EL (cell line): ENCODE results near the gene FAM186B.
"Not testable (repeated sequence)": the region's sequence is repeated elsewhere in the genome, so short reads cannot be mapped to it uniquely, and the experiment has no call there.

Experiments used
- DNase-seq: peaks from one replicate; pipeline ENCODE4 v3.0.0-alpha.2; 2016

The FAM186B gene

DNA sequence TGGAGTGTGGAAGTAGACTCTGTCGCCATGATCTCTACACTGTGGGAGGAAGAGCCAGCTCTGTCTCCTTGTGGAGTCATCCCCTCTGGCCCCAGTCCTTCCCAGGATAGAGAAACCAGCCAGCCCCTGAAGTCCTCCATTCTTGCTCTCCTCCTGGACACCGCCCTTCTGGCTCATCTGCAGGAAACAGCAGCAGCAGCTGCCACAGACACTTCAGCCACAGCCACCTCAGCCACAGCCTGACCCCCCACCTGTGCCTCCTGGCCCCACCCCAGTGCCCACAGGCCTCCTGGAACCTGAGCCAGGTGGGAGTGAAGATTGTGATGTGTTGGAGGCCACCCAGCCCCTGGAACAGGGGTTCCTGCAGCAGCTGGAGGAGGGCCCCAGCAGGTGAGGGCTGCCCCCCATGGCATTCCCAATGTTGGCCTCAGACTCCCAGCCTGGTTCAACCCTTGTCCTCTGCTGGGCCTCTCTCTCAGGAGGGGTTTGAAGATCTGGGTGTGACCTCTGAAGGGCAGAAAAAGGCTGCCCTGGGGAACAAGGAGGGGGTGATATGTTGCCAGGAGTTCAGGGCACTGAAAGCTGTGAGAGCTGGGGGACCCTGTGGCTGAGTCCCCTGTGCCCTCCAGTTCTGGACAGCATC is 28.4 kb upstream of the FAM186B start:
- DNase-seq = no peak

DNA sequence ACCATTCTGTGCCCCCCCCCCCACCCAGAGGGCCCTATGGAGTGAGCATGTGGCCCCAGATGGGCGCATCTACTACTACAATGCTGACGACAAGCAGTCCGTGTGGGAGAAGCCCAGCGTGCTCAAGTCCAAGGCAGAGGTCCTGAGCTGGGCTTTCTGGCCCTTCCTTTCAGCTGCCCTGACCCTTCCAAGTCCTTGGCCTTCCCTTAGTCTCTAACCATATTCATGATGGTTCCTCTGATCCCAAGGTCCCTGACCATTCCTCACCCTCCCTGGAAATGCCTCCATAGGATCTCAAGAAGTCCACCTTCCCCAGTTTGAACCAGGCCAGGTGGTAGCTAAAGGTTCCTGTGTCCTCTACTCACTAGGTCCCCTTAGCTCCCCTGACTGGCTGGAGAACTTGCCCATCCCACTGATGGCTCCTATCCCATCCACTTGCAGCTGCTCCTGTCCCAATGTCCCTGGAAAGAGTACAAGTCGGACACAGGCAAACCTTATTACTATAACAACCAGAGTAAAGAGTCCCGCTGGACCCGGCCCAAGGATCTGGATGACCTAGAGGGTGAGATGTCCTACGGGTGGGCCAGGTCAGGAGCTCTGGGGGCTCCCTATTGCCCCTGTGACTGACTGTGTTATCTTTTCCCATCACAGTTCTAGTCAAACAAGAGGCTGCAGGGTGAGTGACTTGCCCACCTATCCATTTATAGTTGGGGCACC is 27.7 kb upstream of the FAM186B start:
- no peak for DNase-seq

- DNase-seq = no peak
Measured at GRCh38 chr12:49632401-49632800, 27.0 kb upstream of the FAM186B start.

DNA sequence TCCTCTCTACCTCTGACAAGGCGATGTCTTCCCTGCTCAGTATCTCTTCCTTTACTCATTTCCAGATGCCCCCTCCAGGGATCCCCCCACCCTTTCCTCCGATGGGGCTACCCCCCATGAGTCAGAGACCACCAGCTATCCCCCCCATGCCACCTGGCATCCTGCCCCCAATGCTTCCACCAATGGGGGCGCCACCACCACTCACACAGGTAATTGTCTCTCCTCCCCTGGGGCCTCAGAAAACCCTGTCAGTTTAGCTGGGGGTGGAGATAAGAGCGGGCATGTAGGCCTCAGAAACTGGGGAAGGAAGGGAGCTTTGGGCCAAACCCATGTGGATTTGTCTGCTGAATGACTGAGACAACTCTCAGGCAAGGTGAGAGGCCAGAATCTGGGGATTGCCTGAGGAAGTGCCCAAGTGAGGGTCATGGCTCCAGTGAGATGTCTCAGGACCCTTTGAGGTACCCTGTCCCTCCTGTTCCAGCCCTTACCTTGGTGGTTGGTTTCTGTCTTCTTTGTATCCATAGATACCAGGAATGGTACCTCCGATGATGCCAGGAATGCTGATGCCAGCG is 26.0 kb upstream of the FAM186B start:
- DNase-seq = no peak

DNA sequence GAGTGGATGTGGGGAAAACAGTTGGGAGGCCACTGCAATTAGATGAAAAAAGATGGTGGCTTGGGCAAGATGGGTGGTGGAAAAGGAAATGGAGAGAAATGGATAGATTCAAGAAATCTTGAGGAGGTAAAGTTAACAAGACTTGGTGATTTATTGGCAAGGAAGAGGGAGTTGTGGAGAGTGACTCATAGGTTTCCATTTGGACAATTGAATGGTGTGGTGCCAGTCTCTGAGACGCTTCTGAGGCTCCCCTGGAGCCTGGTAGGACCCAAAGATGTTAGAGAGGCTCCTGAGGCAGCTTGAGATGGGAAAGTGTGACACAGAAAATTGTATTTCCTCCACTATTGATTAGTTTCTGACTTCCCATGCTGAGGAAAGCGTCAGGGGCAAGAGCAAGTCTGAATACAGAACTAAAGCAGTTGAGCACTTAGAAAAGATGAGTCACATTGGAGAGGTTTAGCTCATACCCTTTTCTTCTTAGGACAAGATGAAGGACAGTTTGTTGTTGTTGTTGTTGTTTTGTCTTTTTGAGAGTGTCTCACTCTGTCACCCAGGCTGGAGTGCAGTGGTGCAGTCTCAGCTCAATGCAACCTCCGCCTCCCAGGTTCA is 22.4 kb upstream of the FAM186B start:
- peak; percentile 63 for DNase-seq

- no peak for DNase-seq
Measured at GRCh38 chr12:49626836-49627235, 21.4 kb upstream of the FAM186B start.

GRCh38 chr12:49626169-49626835 is 20.9 kb upstream of the FAM186B start:
- peak; percentile 23 for DNase-seq

DNA sequence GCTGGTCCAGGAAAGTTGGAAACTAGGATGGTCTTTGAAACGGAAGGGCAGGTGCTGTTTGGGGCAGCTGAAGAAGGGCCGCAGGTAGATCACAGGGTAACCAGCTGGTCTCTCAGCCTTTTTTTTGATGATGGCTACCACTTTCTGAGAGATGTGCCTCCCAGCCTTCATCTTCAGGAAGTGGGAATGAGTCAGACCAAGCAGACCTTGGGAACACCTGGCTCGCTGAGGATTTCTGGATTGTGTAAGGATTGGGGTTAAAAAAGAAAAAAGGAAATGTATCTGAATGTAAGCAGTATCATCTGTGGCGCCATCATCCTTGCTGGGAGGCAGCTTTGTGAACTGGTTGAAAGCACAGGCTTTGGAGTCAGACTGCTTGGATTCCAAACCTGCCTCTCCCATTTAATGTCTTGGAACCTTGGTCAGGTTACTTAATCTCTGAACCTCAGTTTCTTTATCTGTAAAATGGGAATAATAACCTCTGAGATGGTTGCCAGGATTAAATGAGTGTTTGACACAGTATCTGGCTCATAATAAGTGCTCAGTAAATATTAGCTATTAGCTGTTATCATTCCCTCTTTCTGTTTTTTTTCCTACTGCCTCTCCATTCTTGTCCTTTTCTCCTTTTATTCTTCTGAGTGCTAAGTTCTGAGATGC is 19.6 kb upstream of the FAM186B start:
- DNase-seq = peak; percentile 39

DNA sequence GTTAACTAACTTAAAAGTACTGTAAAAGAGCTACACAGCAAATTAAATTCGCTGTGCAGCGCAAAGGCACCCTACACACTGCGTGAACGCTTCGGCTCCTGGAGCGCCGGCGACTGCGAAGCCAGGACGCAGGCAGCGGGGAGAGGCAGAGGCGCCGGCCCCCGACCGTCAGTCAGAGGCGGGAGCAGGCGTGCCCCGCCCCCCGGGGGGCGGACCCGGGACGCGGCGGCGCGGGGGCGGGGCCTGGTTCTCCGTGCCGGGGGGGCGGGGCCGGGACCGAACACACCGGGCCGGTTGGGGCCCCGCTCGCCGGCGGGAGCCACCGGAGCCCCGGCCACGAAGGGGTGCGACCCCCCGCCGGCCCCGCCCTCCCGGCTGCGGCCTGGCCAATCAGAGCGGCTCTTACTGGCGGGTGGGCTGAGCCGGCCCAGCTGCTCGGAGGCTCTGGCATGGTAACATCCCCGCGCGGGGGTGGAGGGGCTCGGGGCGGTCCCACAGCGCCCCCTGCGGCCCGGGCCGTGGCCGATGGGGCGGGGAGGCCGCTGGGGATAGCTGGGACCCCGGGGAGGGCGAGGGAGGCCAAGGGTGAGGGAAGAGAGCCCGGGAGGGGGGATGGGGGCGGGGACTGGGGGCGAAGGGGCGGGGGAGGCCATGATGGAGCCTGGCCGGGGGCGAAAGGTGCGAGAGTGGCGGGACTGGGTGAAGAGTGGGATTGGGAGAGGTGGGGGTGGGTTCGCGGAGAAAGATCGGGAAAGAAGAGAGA is 17.9 kb upstream of the FAM186B start, which contains the start of gene PRPF40B:
TSS of gene PRPF40B (plus strand) at position 420 of the 763 bp plus-strand sequence. CDS start at position 450, 30 bp downstream.
- DNase-seq = peak; percentile 83

DNA sequence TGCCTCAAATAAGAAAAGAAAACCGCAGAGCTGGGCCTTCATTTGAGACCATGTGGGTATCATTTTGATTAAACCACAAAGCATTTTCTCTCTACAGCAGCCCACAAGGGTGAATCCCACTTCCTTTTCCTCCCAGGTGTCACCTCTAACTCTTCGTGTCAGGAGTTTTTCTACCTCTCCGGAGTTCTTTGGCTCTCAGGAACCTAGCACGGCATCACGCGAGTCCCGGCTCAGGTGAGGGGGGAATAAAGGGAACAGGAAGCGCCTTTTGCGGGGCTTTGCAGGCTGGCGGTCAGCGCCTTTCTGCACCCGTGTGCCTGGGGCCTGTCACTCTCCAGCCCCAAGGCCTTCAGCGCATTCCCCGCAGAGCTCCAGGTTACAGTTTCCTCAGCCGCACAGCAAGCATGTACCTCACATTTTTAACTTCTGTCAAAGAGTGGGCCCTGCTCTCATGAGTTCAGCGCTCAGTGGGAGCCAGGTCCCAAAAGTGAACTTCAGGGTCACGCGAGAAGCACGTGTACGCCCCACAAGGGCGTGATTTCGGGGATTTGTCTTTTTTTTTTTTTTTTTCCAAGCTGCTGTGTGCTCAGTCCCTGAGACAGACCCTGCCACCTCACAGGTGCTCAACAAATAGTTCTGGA is 17.2 kb upstream of the FAM186B start:
- DNase-seq = no peak

DNA sequence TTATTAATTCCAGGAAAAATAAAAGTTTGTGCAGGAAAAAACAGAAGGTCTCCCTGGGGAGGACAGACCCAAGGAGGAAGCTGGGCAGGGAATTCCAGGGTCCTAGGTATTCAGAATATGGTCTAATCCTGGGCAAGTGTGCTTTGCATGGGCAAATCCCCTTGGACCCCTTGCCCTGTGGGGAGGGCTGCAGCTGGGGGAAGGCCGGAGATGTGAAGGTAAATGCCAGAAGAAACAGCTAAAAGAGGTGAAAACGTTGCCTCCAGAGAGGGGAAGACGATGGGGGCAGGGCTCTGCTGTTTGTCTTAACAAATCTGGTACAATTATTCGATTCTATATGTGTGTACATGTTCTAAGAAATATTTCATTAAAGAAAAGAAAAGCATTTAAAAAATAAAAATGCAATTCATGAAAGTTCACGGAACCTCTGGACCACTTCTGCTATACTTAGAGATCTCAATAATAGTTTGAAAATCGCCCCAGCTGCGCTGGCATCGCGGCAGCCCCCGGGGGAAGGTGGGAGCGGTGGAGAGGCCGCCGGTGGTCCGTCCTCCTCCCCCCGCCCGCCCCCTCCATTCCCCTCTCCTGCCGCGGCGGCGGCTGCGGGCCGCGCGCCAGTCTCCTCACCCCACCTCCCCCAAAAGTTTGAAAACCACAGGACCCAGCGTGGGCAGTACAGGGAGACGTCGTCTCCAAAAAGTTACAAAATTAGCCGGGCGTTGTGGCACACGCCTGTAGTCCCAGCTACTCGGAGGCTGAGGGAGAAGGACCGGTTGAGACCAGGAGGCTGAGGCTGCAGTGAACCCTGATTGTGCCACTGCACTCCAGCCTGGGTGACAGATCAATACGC is 16.4 kb upstream of the FAM186B start:
- DNase-seq = peak; percentile 40

GRCh38 chr12:49619286-49619685 is 13.8 kb upstream of the FAM186B start:
- no peak for DNase-seq

DNA sequence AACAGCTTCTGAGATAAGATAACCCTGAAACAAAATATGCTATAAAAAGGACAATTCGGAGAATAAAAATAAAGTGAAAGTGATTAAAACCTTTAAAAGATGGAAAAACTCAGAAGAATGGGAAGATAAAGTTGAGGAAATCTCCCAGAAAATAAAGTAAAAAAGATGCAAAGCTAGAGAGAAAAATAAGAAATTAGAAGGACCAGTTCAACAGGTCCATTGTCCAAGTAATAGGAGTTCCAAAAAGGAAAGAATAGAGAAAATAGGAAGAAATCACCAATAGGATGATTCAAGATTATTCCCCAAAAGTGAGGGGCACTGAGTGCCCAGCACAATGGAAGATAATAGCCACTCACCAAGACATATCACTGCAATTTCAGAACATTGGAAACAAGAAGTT is 13.1 kb upstream of the FAM186B start:
- DNase-seq = no peak

- no peak for DNase-seq
Measured at GRCh38 chr12:49616533-49617219, 11.2 kb upstream of the FAM186B start.

GRCh38 chr12:49615725-49616124 is 10.3 kb upstream of the FAM186B start:
- DNase-seq = peak; percentile 76

GRCh38 chr12:49612210-49612609 is 6.8 kb upstream of the FAM186B start:
- no peak for DNase-seq

- not testable (repeated sequence) for DNase-seq
Measured at GRCh38 chr12:49610785-49611184, 5.3 kb upstream of the FAM186B start.

DNA sequence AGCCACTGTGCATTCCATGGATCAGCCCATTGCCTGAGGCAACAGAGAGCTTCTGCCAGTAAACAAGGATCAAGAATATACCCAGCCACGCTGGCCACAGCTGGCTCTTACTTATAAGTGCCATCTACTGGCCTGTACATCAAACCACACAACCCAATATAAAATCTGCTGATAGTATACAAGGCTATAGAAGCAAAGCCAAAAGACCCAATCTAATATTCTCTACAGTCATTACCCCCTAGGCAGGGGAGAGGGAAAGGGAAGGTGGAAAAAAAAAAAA is 4.4 kb upstream of the FAM186B start:
- DNase-seq = peak; percentile 68

DNA sequence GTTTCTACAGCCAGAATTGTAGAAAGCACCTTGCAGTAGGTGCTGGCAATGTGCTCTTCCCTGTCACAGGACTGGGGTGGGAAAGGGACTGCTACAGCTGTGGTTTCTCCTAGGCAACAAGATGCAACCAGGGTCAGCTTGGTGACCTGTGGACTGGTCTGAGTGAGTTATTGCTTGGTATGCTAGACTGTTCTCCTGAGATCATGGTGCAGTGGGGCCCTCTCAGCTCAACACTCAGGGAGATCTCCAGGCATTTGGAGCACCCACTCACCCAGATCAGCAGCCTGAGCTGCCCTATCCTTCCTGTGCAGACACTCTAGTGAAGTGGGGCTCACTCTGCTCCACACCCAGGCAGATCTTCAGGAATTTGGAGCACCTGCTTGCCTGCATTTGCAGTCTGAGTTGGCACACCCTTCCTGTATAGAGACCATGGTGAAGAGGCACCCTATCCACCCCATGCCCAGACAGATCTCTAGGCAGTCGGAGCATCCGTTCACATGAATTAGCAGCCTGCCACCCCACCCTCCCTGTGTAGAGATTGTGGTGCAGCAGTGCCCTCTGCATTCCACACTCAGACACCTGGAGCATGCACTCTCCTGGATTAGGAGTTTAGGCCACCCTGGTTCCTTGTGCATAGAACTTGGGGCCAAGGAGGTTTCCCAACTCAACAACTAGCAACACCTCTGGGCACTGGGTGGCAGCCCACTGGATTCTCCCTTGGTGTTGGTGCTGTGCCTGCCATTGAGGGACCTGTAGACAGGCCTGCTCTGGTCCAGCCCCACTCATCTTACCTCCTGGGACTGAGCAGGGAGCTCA is 3.8 kb upstream of the FAM186B start:
- no peak for DNase-seq
